Measurements from ENCODE around the gene LETM1. TPM values are rescaled to one million over a fixed set of nuclear protein-coding genes. Genes with fewer than 3 reads are reported as not detected.

LETM1 gene
- total and polyA plus RNA-seq, 2 of the 8 experiments (the other 6 are each of a cell fraction or from before 2014, with no cell fraction given): 19.8 to 50.1 TPM

DNA sequence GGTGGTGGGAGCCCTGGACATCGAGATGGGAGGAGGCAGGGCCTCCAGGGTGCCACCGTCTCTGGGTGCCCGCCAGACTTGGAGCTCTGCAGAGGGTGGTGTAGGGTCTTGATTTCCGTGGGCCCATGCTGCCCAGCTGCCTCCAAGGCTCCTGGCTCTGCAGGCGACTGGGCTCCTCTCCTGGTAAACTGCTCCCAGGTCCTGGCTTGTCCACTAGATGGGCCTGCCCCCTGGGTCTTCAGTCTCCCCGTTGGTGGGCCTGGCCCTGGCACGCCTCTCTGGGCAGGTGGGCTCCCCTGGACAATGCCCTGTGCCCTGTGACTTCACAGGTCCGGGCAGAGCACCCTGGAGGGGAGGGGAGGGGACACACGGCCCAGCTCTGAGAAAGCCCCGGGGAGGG lies 55.2 kb downstream of the LETM1 start (continued):
- no peak for TF ChIP-seq RBBP5 (IDR thresholded peaks at IDR 0.05; ENCODE audit: borderline replicate concordance, low read depth, low read length)
- no peak for TF ChIP-seq POU5F1 (IDR thresholded peaks at IDR 0.05; ENCODE audit: low read depth, low read length)
- TF ChIP-seq SIRT6 (IDR thresholded peaks at IDR 0.05; ENCODE audit: low read length): no peak
- TF ChIP-seq SP2 (IDR thresholded peaks at IDR 0.05; ENCODE audit: low read length): no peak
- TF ChIP-seq CHD2 (IDR thresholded peaks at IDR 0.05; ENCODE audit: low read length): no peak
